KMS-11 (cell line): Measurements from ENCODE around the gene CDH4.

Experiments used
- H2AFZ ChIP-seq: fragments of 200-600 bp; sonication (generic); 2 replicates; pipeline ENCODE4 v1.6.1; 2016; ENCODE audit warnings: antibody characterized with exemption, mixed run types, low read depth
- H3K27ac ChIP-seq: fragments of 200-600 bp; sonication (generic); 2 replicates; pipeline ENCODE4 v1.6.1; 2016; ENCODE audit warnings: mild to moderate bottlenecking, mixed run types
- H3K27me3 ChIP-seq: fragments of 200-600 bp; sonication (generic); 2 replicates; pipeline ENCODE4 v1.6.1; 2017; ENCODE audit warnings: mild to moderate bottlenecking, low read depth, mixed run types, moderate library complexity; ENCODE audit not compliant: insufficient read depth
- H3K36me3 ChIP-seq: fragments of 200-600 bp; sonication (generic); 2 replicates; pipeline ENCODE4 v1.6.1; 2017; ENCODE audit warnings: mild to moderate bottlenecking, mixed run types; ENCODE audit not compliant: insufficient read depth
- H3K4me1 ChIP-seq: fragments of 200-600 bp; sonication (generic); 2 replicates; pipeline ENCODE4 v1.6.1; 2016; ENCODE audit warnings: mild to moderate bottlenecking, low read depth, mixed run types; ENCODE audit not compliant: poor library complexity, severe bottlenecking
- H3K4me2 ChIP-seq: fragments of 200-600 bp; sonication (generic); 2 replicates; pipeline ENCODE4 v1.7.0; 2016; ENCODE audit warnings: mild to moderate bottlenecking, mixed run types
- H3K4me3 ChIP-seq: fragments of 200-600 bp; sonication (generic); IDR thresholded peaks from 2 replicates; pipeline ENCODE4 v1.6.1; 2017; ENCODE audit warnings: low read depth, low read length, mixed read lengths; ENCODE audit not compliant: insufficient read depth
- H3K79me2 ChIP-seq: fragments of 200-600 bp; sonication (generic); 2 replicates; pipeline ENCODE4 v1.6.1; 2016; ENCODE audit warnings: low read depth, mixed run types; ENCODE audit not compliant: insufficient read depth
- H3K9ac ChIP-seq: fragments of 200-600 bp; sonication (generic); 2 replicates; pipeline ENCODE4 v1.6.1; 2016; ENCODE audit warnings: mild to moderate bottlenecking, mixed run types
- H4K20me1 ChIP-seq: fragments of 200-600 bp; sonication (generic); 2 replicates; pipeline ENCODE4 v1.6.1; 2016; ENCODE audit warnings: mild to moderate bottlenecking, mixed run types; ENCODE audit not compliant: insufficient read depth
- CTCF ChIP-seq: fragments of 200-600 bp; sonication (generic); conservative IDR thresholded peaks from 2 replicates; pipeline ENCODE4 v1.6.1; 2017; ENCODE audit warnings: low read depth, mild to moderate bottlenecking, antibody characterized with exemption, low read length, moderate library complexity, mixed read lengths

CDH4 gene

GRCh38 chr20:61800359-61801064 is 548.5 kb downstream of the CDH4 start:
- Histone ChIP-seq H3K27me3 (peaks cover 58% of the 10 kb centered on the region), H2AFZ (no peak overlapping the region), H3K4me1 (no peaks in the 10 kb centered on the region), H3K79me2 (no peaks in the 10 kb centered on the region), H3K4me3 (no peak overlapping the region), H3K9ac (no peak overlapping the region), H4K20me1 (no peaks in the 10 kb centered on the region), H3K4me2 (no peak overlapping the region), H3K27ac (no peak overlapping the region), H3K36me3 (no peaks in the 10 kb centered on the region)
- no peak for TF ChIP-seq CTCF

- Histone ChIP-seq H3K79me2 (no peaks in the 10 kb centered on the region), H3K27ac (no peak overlapping the region), H2AFZ (no peak overlapping the region), H3K27me3 (peaks cover 58% of the 10 kb centered on the region), H3K9ac (no peak overlapping the region), H3K36me3 (no peaks in the 10 kb centered on the region), H4K20me1 (no peaks in the 10 kb centered on the region), H3K4me3 (no peak overlapping the region), H3K4me1 (no peaks in the 10 kb centered on the region), H3K4me2 (no peak overlapping the region)
- TF ChIP-seq CTCF = no peak
These were observed 549.0 kb downstream of the CDH4 start for GRCh38 chr20:61801065-61801360.

GRCh38 chr20:61801428-61801827 is 549.4 kb downstream of the CDH4 start:
- Histone ChIP-seq H4K20me1 (no peaks in the 10 kb centered on the region), H3K27me3 (peaks cover 58% of the 10 kb centered on the region), H3K9ac (no peak overlapping the region), H3K27ac (no peak overlapping the region), H2AFZ (no peak overlapping the region), H3K4me1 (no peaks in the 10 kb centered on the region), H3K4me2 (no peak overlapping the region), H3K4me3 (no peak overlapping the region), H3K36me3 (no peaks in the 10 kb centered on the region), H3K79me2 (no peaks in the 10 kb centered on the region)
- no peak for TF ChIP-seq CTCF

GRCh38 chr20:61801857-61802442 is 549.9 kb downstream of the CDH4 start:
- peaks cover 55% of the 10 kb centered on the region for H3K27me3 ChIP-seq
- H3K4me1 ChIP-seq = no peaks in the 10 kb centered on the region
- no peak overlapping the region for H3K4me2 ChIP-seq
- no peaks in the 10 kb centered on the region for H4K20me1 ChIP-seq
- H3K4me3 ChIP-seq = no peak overlapping the region
- H3K36me3 ChIP-seq = no peaks in the 10 kb centered on the region
- no peak overlapping the region for H2AFZ ChIP-seq
- no peaks in the 10 kb centered on the region for H3K79me2 ChIP-seq
- H3K27ac ChIP-seq = no peak overlapping the region
- no peak for TF ChIP-seq CTCF
- no peak overlapping the region for H3K9ac ChIP-seq
